Endodermal cell (in vitro differentiated cells): ENCODE data around the gene TMEM30B. TPM values are rescaled to one million over a fixed set of nuclear protein-coding genes. Genes with fewer than 3 reads are reported as not detected.
A peak's percentile ranks its signal among the peaks of the same experiment; 100 is the strongest.

Experiments used
- DNase-seq: peaks from one replicate; pipeline ENCODE4 v3.0.0-alpha.2; 2017
- H3K27ac ChIP-seq: 2 replicates; pipeline ENCODE4 v1.5.1; 2013; ENCODE audit warnings: mild to moderate bottlenecking, low read depth, low read length, moderate library complexity
- H3K27me3 ChIP-seq: 2 replicates; pipeline ENCODE4 v1.6.1; 2013; ENCODE audit warnings: mild to moderate bottlenecking, low read length, moderate library complexity; ENCODE audit not compliant: insufficient read depth, control insufficient read depth, poor library complexity, severe bottlenecking
- H3K36me3 ChIP-seq: 2 replicates; pipeline ENCODE4 v1.7.0; 2013; ENCODE audit warnings: mild to moderate bottlenecking, low read length, moderate library complexity; ENCODE audit not compliant: control insufficient read depth, insufficient read depth
- H3K4me1 ChIP-seq: one replicate; pipeline ENCODE4 v1.7.0; 2013; ENCODE audit warnings: low read length; ENCODE audit not compliant: control insufficient read depth, insufficient read depth
- H3K4me3 ChIP-seq: 2 replicates; pipeline ENCODE4 v1.5.1; 2013; ENCODE audit warnings: mild to moderate bottlenecking, low read length, moderate library complexity
- H3K9ac ChIP-seq: 2 replicates; pipeline ENCODE4 v1.6.1; 2013; ENCODE audit warnings: mild to moderate bottlenecking, low read length, moderate library complexity; ENCODE audit not compliant: poor library complexity, severe bottlenecking; ENCODE audit errors: extremely low read depth
- H3K9me3 ChIP-seq: 2 replicates; pipeline ENCODE4 v1.6.1; 2013; ENCODE audit warnings: mild to moderate bottlenecking, low read length, moderate library complexity; ENCODE audit not compliant: control insufficient read depth
- H3K27ac Mint-ChIP-seq: 2 replicates; pipeline ENCODE4 v1.8.0; 2020; ENCODE audit warnings: mixed read lengths
- H3K27me3 Mint-ChIP-seq: 2 replicates; pipeline ENCODE4 v1.8.0; 2021; ENCODE audit warnings: mild to moderate bottlenecking, mixed read lengths; ENCODE audit not compliant: insufficient read depth
- H3K36me3 Mint-ChIP-seq: 2 replicates; pipeline ENCODE4 v1.8.0; 2020; ENCODE audit warnings: low read depth, mixed read lengths
- H3K4me1 Mint-ChIP-seq: 2 replicates; pipeline ENCODE4 v1.8.0; 2020; ENCODE audit warnings: mixed read lengths
- H3K4me3 Mint-ChIP-seq: 2 replicates; pipeline ENCODE4 v1.8.0; 2020; ENCODE audit warnings: mild to moderate bottlenecking, moderate library complexity, mixed read lengths
- H3K9me3 Mint-ChIP-seq: 2 replicates; pipeline ENCODE4 v1.8.0; 2020; ENCODE audit warnings: mild to moderate bottlenecking, mixed read lengths
- WGBS, 2 experiments: methylation state at CpG; one replicate each; pipeline versions ENCODE4 v1.1.5 to v1.1.7; 2013; ENCODE audit warnings: missing lambda C conversion rate in 2 of 2, mixed read lengths in 1 of 2; ENCODE audit not compliant: insufficient coverage in 1 of 2, insufficient read length in 1 of 2; 5-methylcytosine and 5-hydroxymethylcytosine counted together
- total RNA-seq, 2 donors: library from RNA; stranded (reverse); fragmentation: NEBNext Ultra II Directional in 1 of 2; extraction: Animal tissue kit (Norgen Biotek cat#: 25700) in 1 of 2; gene quantifications; 2 replicates in 1 of 2; 3 replicates in 1 of 2; pipeline ENCODE4 v1.2.1, GENCODE V29; 2021
- TF ChIP-seq, protein P1 (sequence below): fragments of 200-600 bp; sonication (generic); conservative IDR thresholded peaks from 2 replicates; pipeline ENCODE4 v1.5.0; 2021; ENCODE audit warnings: antibody characterized with exemption, mild to moderate bottlenecking

Gene TMEM30B
- total RNA-seq, 2 donors from 2014 or later: 10.1 to 11.4 TPM

DNA sequence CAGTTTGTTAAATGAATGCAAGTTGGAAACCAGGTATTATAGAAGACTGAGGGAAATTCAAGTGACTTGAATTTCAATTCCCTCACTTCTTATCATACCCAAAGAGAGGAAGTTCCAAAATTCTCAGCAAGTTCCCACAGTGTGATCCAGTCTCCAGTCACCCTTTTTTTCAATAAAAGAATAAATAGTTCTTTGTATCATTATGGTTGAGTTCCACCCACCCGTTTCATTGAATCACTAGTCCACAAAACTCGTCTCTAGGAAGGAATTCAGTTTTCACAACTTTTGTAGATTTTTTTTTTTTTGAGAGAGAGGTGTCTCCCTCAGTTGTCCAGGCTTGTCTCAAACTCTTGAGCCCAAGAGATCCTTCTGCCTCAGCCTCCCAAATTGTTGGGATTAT, 1.6 kb upstream of the TMEM30B start:
- DNase-seq: no peak
- H3K27me3 ChIP-seq: peaks cover 68% of the 10 kb centered on the region
- Mint-ChIP-seq H3K36me3 (no peaks in the 10 kb centered on the region), H3K9me3 (no peaks in the 10 kb centered on the region), H3K4me3 (no peak overlapping the region), H3K4me1 (peaks cover 18% of the 10 kb centered on the region), H3K27me3 (peaks cover 27% of the 10 kb centered on the region), H3K27ac (no peak overlapping the region)
- H3K9ac ChIP-seq: no peak overlapping the region
- no peaks in the 10 kb centered on the region for H3K4me1 ChIP-seq
- no peaks in the 10 kb centered on the region for H3K9me3 ChIP-seq
- WGBS, 2 experiments: 90% methylated on average over 2 of the region's 2 CpGs; no CpG with 5 or more reads in 1 of the 2 experiments
- no peak overlapping the region for H3K4me3 ChIP-seq
- no peaks in the 10 kb centered on the region for H3K36me3 ChIP-seq
- H3K27ac ChIP-seq: no peak overlapping the region
- TF ChIP-seq, protein P1, sequence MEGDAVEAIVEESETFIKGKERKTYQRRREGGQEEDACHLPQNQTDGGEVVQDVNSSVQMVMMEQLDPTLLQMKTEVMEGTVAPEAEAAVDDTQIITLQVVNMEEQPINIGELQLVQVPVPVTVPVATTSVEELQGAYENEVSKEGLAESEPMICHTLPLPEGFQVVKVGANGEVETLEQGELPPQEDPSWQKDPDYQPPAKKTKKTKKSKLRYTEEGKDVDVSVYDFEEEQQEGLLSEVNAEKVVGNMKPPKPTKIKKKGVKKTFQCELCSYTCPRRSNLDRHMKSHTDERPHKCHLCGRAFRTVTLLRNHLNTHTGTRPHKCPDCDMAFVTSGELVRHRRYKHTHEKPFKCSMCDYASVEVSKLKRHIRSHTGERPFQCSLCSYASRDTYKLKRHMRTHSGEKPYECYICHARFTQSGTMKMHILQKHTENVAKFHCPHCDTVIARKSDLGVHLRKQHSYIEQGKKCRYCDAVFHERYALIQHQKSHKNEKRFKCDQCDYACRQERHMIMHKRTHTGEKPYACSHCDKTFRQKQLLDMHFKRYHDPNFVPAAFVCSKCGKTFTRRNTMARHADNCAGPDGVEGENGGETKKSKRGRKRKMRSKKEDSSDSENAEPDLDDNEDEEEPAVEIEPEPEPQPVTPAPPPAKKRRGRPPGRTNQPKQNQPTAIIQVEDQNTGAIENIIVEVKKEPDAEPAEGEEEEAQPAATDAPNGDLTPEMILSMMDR: no peak

DNA sequence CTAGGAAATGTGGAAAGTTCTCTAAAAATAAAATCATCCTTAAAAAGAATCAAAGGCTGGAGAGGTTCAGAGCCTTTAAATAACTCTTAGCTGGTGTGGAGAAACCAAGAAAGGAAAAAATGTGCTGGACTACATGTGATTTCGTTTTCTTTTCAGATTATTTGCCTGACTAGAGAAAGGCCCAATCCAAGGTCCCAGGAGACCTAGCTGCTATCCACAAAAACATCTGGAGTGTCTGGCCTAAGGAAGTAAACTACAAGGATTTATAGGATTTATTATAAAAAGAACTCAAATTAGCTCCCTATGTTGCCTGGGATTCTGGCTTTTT, 774 bp upstream of the TMEM30B start:
- Mint-ChIP-seq H3K27me3 (peaks cover 27% of the 10 kb centered on the region), H3K4me1 (peaks cover 18% of the 10 kb centered on the region), H3K27ac (no peak overlapping the region), H3K36me3 (no peaks in the 10 kb centered on the region), H3K9me3 (no peaks in the 10 kb centered on the region), H3K4me3 (peak overlapping the region; percentile 71)
- H3K27me3 ChIP-seq: peaks cover 76% of the 10 kb centered on the region
- no peaks in the 10 kb centered on the region for H3K4me1 ChIP-seq
- no peak overlapping the region for H3K9ac ChIP-seq
- no peaks in the 10 kb centered on the region for H3K9me3 ChIP-seq
- WGBS, 2 experiments: 80 to 85% methylated on average over 1 of the region's 1 CpG
- H3K36me3 ChIP-seq: no peaks in the 10 kb centered on the region
- DNase-seq: no peak
- TF ChIP-seq, protein P1: no peak
- no peak overlapping the region for H3K27ac ChIP-seq
- no peak overlapping the region for H3K4me3 ChIP-seq

DNA sequence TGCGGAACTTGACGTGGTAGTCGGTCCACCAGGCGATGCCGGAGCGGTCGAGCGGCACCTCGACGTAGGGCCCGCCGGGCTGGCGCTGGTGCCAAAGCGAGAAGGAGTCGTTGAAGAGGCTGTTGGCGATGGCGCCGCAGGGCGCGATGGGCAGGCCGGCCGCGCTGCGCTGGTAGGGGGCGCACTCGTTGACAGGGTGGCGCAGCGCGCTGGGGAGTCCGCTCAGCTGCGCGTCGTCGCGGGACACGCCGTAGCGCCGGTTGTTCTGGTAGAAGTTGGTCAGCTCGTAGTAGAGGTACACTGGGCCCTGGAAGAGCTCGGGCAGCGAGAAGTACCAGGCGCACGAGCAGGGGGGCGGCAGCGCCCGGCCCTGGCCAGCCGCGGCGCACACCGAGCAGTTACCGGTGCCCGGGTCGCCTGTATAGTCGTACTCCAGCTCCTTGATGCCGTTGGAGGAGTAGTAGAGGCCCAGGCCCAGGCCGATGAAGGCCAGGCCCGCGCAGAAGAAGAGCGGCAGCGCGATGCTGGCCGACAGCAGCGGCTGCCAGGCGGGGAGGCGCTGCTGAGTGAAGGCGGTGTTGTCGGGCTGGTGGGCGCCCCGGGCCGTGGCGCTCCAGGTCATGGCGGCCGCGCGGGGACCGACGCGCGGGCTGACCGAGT, 482 bp downstream of the TMEM30B start:
- no peaks in the 10 kb centered on the region for H3K9me3 Mint-ChIP-seq
- H3K27me3 ChIP-seq: peaks cover 81% of the 10 kb centered on the region
- H3K27ac Mint-ChIP-seq: peak overlapping the region; percentile 21

More for the DNA sequence above, 482 bp downstream of the TMEM30B start:
- Histone ChIP-seq H3K9ac (no peak overlapping the region), H3K9me3 (no peaks in the 10 kb centered on the region), H3K27ac (no peak overlapping the region), H3K4me1 (no peaks in the 10 kb centered on the region), H3K36me3 (no peaks in the 10 kb centered on the region), H3K4me3 (peak overlapping the region; percentile 75)
- peak; percentile 85 for DNase-seq
- Mint-ChIP-seq H3K27me3 (peaks cover 28% of the 10 kb centered on the region), H3K4me1 (peaks cover 11% of the 10 kb centered on the region), H3K36me3 (no peaks in the 10 kb centered on the region), H3K4me3 (peak overlapping the region; percentile 71)
- 4 to 8% methylated on average over 42 to 81 of the region's 81 CpGs for WGBS, 2 experiments
- TF ChIP-seq, protein P1: peak; percentile 69
